Psoas muscle (tissue), 8 donors: Measurements from ENCODE around the gene USP6. TPM values are rescaled to one million over a fixed set of nuclear protein-coding genes. Genes with fewer than 3 reads are reported as not detected.

ENCODE experiments used
- ATAC-seq, 4 donors: fragments of 200-7000 bp; cut with Tn5 transposase; one replicate each; pipeline ENCODE4 v1.9.1; 2020; ENCODE audit warnings: moderate library complexity in 3 of 4, mild to moderate bottlenecking in 2 of 4
- DNase-seq, 2 donors: peaks; one replicate each; pipeline ENCODE4 v3.0.0-alpha.2; 2020
- H3K27ac ChIP-seq: fragments of 200-600 bp; one replicate; pipeline ENCODE4 v1.8.0; 2022
- H3K27me3 ChIP-seq, 3 donors: fragments of 200-600 bp in 1 of 3; one replicate each; pipeline versions ENCODE4 v1.6.1 to v1.8.0; 2013 to 2022; ENCODE audit warnings: low read length in 2 of 3, mild to moderate bottlenecking in 2 of 3, moderate library complexity in 1 of 3; ENCODE audit not compliant: insufficient read depth in 3 of 3
- H3K36me3 ChIP-seq, 2 donors: fragments of 200-600 bp in 1 of 2; one replicate each; pipeline versions ENCODE4 v1.6.1 to v1.8.0; 2013 to 2022; ENCODE audit warnings: low read depth in 1 of 2, mild to moderate bottlenecking in 1 of 2, moderate library complexity in 1 of 2; ENCODE audit not compliant: insufficient read depth in 1 of 2
- H3K4me1 ChIP-seq: fragments of 200-600 bp; one replicate; pipeline ENCODE4 v1.8.0; 2022
- H3K4me3 ChIP-seq: fragments of 200-600 bp; one replicate; pipeline ENCODE4 v1.8.0; 2022; ENCODE audit warnings: mild to moderate bottlenecking
- H3K9me3 ChIP-seq: fragments of 200-600 bp; one replicate; pipeline ENCODE4 v1.8.0; 2022
- CTCF ChIP-seq: fragments of 200-600 bp; IDR thresholded peaks from one replicate; pipeline ENCODE4 v1.8.0; 2022; ENCODE audit warnings: antibody characterized with exemption
- WGBS, 3 donors: extraction: QIAGEN DNeasy Blood & Tissue Kit; methylation state at CpG; one replicate each; pipeline versions ENCODE4 v1.1.6 to v1.1.7; 2013; 5-methylcytosine and 5-hydroxymethylcytosine counted together
- intact Hi-C, 2 donors: fragments of 100-400 bp; cut with DNase I; formaldehyde crosslinking; loops; one replicate each; pipeline versions ENCODE4 v1.11.0 to v1.14.2; 2022
- polyA plus RNA-seq, 3 donors: library from polyadenylated mRNA; stranded (reverse); fragments of 200-250 nt; gene quantifications; one replicate each; pipeline ENCODE4 v1.2.3, GENCODE V29; 2013
- total RNA-seq, 4 donors: library from RNA; stranded (reverse); fragmentation: NEBNext Ultra II Directional in 2 of 4; extraction: Animal tissue kit (Norgen Biotek cat#: 25700) in 2 of 4; gene quantifications; one replicate each; pipeline versions ENCODE4 v1.2.1 to v1.2.4, GENCODE V29; 2021 to 2023
- donor health status: healthy with polysubstance abuse.
- donor health status: DM: no; HTN: no; CAD: no; lungs with moderate emphysema.
- donor health status: Bipolar disorder and iron deficiency.
- donor health status: healthy.
- donor health status: DM: yes; HTN: yes; CAD: no.
- donor health status: DM: no; HTN: no; CAD: no.
- donor health status: DM: no; HTN: no; CAD: no.
- donor health status: DM: yes; HTN: yes; CAD: no.

The USP6 gene
- total and polyA plus RNA-seq, 7 donors: 0.05 to 3.2 (median 0.40) TPM

GRCh38 chr17:5200360-5200759, 84.5 kb downstream of the USP6 start:
- Histone ChIP-seq H3K9me3 (no peaks in the 10 kb centered on the region), H3K27ac (no peak overlapping the region), H3K36me3 (no peaks in the 10 kb centered on the region), H3K4me1 (no peaks in the 10 kb centered on the region), H3K27me3 (no peaks in the 10 kb centered on the region), H3K4me3 (no peak overlapping the region)
- DNase-seq: no peak
- intact Hi-C loops: no loop called here
- WGBS, 3 donors: 48 to 72% (median 49%) methylated on average over 2 of the region's 2 CpGs
- no peak for ATAC-seq
- TF ChIP-seq CTCF: no peak

GRCh38 chr17:5201011-5201410, 85.2 kb downstream of the USP6 start:
- no peak overlapping the region for H3K27ac ChIP-seq
- no peaks in the 10 kb centered on the region for H3K4me1 ChIP-seq
- TF ChIP-seq CTCF: no peak
- no peaks in the 10 kb centered on the region for H3K36me3 ChIP-seq
- no peaks in the 10 kb centered on the region for H3K9me3 ChIP-seq
- DNase-seq (no peak), ATAC-seq (no peak)
- WGBS, 3 donors: 76 to 82% (median 81%) methylated on average over 8 of the region's 8 CpGs
- intact Hi-C loops: no loop called here
- no peak overlapping the region for H3K4me3 ChIP-seq
- no peaks in the 10 kb centered on the region for H3K27me3 ChIP-seq

GRCh38 chr17:5203178-5203907, 87.5 kb downstream of the USP6 start:
- no peak overlapping the region for H3K4me3 ChIP-seq
- no peaks in the 10 kb centered on the region for H3K4me1 ChIP-seq
- intact Hi-C loops: no loop called here
- DNase-seq (no peak), ATAC-seq (peak in 1 of 4 donors; percentile 16)
- no peak overlapping the region for H3K27ac ChIP-seq
- WGBS, 3 donors: 95 to 96% (median 96%) methylated on average over 14 of the region's 14 CpGs
- no peaks in the 10 kb centered on the region for H3K9me3 ChIP-seq
- no peak for TF ChIP-seq CTCF
- no peaks in the 10 kb centered on the region for H3K27me3 ChIP-seq
- H3K36me3 ChIP-seq: no peaks in the 10 kb centered on the region

GRCh38 chr17:5203908-5204294, 88.1 kb downstream of the USP6 start:
- WGBS, 3 donors: 96 to 100% (median 97%) methylated on average over 1 of the region's 1 CpG
- Histone ChIP-seq H3K4me1 (no peaks in the 10 kb centered on the region), H3K27ac (no peak overlapping the region)

More at GRCh38 chr17:5203908-5204294, 88.1 kb downstream of the USP6 start:
- H3K36me3 ChIP-seq: no peaks in the 10 kb centered on the region
- intact Hi-C loops: no loop called here
- no peak for TF ChIP-seq CTCF
- DNase-seq: no peak
- H3K4me3 ChIP-seq: no peak overlapping the region
- no peaks in the 10 kb centered on the region for H3K9me3 ChIP-seq
- no peaks in the 10 kb centered on the region for H3K27me3 ChIP-seq
- ATAC-seq: no peak
